Astrocyte (in vitro differentiated cells and primary cell): ENCODE data around the gene TRIB2.

Experiments used
- EZH2 ChIP-seq: IDR thresholded peaks from 2 replicates; pipeline ENCODE4 v1.6.1; 2012; ENCODE audit warnings: mild to moderate bottlenecking, low read length, inconsistent platforms; ENCODE audit not compliant: insufficient read depth
- TF ChIP-seq, protein P1 (sequence below): IDR thresholded peaks from 2 replicates; pipeline ENCODE4 v1.5.1; 2011; ENCODE audit warnings: low read depth, mild to moderate bottlenecking, inconsistent platforms, low read length, moderate library complexity; ENCODE audit not compliant: insufficient read depth

DNA sequence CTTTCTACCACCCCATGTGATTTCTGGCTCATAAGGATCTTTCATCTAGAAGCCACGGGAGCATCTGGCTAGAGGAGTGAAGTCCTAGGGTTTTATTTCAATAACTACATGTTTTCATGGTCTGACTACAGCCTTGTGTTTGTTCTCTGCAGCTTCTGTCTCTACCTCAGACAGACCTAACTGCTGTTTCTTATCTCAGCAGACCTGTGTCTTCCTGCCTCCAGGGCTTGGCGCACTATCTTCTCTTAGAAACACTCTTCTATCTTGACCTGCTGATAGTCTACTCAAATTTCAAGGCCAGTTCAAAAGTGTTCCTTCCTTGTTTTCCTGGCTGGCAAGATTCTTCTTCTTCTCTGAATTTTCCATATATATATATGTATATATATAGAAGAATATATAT, 11.0 kb upstream of the TRIB2 start:
- TF ChIP-seq, protein P1, sequence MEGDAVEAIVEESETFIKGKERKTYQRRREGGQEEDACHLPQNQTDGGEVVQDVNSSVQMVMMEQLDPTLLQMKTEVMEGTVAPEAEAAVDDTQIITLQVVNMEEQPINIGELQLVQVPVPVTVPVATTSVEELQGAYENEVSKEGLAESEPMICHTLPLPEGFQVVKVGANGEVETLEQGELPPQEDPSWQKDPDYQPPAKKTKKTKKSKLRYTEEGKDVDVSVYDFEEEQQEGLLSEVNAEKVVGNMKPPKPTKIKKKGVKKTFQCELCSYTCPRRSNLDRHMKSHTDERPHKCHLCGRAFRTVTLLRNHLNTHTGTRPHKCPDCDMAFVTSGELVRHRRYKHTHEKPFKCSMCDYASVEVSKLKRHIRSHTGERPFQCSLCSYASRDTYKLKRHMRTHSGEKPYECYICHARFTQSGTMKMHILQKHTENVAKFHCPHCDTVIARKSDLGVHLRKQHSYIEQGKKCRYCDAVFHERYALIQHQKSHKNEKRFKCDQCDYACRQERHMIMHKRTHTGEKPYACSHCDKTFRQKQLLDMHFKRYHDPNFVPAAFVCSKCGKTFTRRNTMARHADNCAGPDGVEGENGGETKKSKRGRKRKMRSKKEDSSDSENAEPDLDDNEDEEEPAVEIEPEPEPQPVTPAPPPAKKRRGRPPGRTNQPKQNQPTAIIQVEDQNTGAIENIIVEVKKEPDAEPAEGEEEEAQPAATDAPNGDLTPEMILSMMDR = no peak
- TF ChIP-seq EZH2 = no peak
